AG04450 (cell line): ENCODE results near the gene SAFB2. TPM values are rescaled to one million over a fixed set of nuclear protein-coding genes. Genes with fewer than 3 reads are reported as not detected.

ENCODE experiments used
- CTCF ChIA-PET: fragments of 300-600, 350-600 bp; formaldehyde crosslinking; extraction: SDS; loops from one replicate; lab custom pipeline; 2022; ENCODE audit warnings: antibody characterized with exemption, inconsistent platforms; lab: Charles Lee
- POLR2A ChIA-PET: fragments of 350-600 bp; formaldehyde crosslinking; extraction: SDS; loops from one replicate; lab custom pipeline; 2021; ENCODE audit warnings: antibody characterized with exemption, inconsistent platforms; lab: Yijun Ruan, JAX
- DNase-seq: peaks from one replicate; pipeline ENCODE4 v3.0.0-alpha.2; 2011; ENCODE audit warnings: low read depth, low spot score
- H3K27ac ChIP-seq: one replicate; pipeline ENCODE4 v1.5.1; 2012; ENCODE audit warnings: low read depth, low read length, control low read depth
- H3K27me3 ChIP-seq: one replicate; pipeline ENCODE4 v1.6.0; 2012; ENCODE audit warnings: low read length; ENCODE audit not compliant: control insufficient read depth, insufficient read depth
- H3K4me3 ChIP-seq: 2 replicates; pipeline ENCODE4 v1.5.1; 2011; ENCODE audit warnings: mild to moderate bottlenecking, low read depth, low read length, control low read depth
- H3K9me3 ChIP-seq: 2 replicates; pipeline ENCODE4 v1.5.1; 2012; ENCODE audit warnings: low read length; ENCODE audit not compliant: control insufficient read depth, insufficient read depth
- polyA plus RNA-seq: library from polyadenylated mRNA; depleted of rRNA; stranded (reverse); fragments of >200 nt; gene quantifications from 2 replicates; pipeline ENCODE4 v1.2.3, GENCODE V29; 2011
- TF ChIP-seq, protein P1 (sequence below): IDR thresholded peaks from 2 replicates; pipeline ENCODE4 v1.5.1; 2011; ENCODE audit warnings: low read depth, low read length, control low read depth, inconsistent platforms

SAFB2 gene
- polyA plus RNA-seq, 1 experiment: 24.4 TPM

DNA sequence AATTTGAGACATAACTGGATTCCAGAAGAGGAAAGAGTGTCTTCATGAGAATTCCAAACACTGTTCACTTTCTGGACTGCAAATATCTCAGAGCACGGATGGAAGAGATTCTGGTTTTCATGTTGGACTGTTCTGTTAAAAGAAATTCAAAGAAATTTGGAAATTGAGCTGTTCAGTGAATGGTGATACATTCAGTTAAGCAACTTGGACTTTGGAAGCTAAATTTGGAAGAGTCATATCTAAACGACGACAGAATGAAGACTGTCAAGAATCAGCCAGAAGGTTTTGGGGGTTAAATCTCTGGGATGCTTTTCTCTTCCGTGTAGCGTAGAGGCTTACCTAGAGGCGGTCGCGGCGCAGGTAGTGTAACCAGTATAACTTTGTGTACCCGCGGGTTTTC is 25.9 kb upstream of the SAFB2 start:
- Histone ChIP-seq H3K9me3 (no peaks in the 10 kb centered on the region), H3K4me3 (no peak overlapping the region), H3K27ac (no peak overlapping the region), H3K27me3 (no peaks in the 10 kb centered on the region)
- ChIA-PET POLR2A (no interaction called here), CTCF (no interaction called here)
- no peak for DNase-seq
- TF ChIP-seq, protein P1, sequence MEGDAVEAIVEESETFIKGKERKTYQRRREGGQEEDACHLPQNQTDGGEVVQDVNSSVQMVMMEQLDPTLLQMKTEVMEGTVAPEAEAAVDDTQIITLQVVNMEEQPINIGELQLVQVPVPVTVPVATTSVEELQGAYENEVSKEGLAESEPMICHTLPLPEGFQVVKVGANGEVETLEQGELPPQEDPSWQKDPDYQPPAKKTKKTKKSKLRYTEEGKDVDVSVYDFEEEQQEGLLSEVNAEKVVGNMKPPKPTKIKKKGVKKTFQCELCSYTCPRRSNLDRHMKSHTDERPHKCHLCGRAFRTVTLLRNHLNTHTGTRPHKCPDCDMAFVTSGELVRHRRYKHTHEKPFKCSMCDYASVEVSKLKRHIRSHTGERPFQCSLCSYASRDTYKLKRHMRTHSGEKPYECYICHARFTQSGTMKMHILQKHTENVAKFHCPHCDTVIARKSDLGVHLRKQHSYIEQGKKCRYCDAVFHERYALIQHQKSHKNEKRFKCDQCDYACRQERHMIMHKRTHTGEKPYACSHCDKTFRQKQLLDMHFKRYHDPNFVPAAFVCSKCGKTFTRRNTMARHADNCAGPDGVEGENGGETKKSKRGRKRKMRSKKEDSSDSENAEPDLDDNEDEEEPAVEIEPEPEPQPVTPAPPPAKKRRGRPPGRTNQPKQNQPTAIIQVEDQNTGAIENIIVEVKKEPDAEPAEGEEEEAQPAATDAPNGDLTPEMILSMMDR: no peak

DNA sequence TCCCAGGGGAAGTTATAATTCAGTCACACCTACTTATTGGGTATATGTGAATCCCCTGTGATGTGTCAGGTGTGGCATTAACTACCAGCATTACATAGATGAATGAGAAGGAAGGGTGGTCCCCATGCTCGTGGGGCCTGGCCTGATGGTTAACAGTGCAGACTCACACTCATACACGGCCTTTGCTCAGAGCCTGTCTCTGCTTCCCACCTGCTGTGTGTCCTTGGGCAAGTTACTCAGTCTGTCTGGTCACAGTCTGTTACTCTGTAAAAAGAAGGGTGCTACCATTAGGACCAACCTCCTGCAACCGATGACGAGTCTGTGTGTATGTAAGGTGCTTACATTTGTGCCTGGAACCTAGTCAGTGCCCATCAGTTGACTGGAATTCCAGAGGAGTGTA is 24.1 kb upstream of the SAFB2 start:
- H3K27me3 ChIP-seq: no peaks in the 10 kb centered on the region
- DNase-seq: no peak
- ChIA-PET CTCF (no interaction called here), POLR2A (interaction anchor here (0.6 kb wide), 1 partner anchor 8 kb away, joined by 7 read pairs; no protein-coding TSS in a partner anchor)
- no peaks in the 10 kb centered on the region for H3K9me3 ChIP-seq
- no peak overlapping the region for H3K27ac ChIP-seq
- H3K4me3 ChIP-seq: no peak overlapping the region
- TF ChIP-seq, protein P1: no peak

DNA sequence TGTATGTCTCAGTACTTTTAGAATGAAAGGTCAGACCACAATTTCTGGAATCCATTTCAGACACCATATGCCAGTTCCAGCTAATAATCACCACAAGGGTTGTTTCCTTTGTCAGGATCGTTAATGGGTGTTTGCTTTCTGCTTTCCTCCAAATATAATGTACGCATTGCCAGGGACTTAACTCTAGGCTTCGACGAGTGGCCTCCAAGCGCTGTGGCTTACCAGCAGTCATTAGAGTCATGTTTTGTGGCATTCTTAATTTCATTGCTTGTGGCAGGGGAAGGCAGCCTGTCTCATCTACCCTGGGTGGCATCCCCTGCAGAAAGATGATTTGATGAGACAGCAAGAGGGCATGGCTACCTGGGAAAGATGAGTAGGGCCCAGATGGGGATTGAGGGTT is 22.8 kb upstream of the SAFB2 start:
- Histone ChIP-seq H3K27ac (no peak overlapping the region), H3K4me3 (no peak overlapping the region), H3K27me3 (no peaks in the 10 kb centered on the region), H3K9me3 (no peaks in the 10 kb centered on the region)
- TF ChIP-seq, protein P1: no peak
- POLR2A ChIA-PET: no interaction called here
- no peak for DNase-seq
- CTCF ChIA-PET: no interaction called here

DNA sequence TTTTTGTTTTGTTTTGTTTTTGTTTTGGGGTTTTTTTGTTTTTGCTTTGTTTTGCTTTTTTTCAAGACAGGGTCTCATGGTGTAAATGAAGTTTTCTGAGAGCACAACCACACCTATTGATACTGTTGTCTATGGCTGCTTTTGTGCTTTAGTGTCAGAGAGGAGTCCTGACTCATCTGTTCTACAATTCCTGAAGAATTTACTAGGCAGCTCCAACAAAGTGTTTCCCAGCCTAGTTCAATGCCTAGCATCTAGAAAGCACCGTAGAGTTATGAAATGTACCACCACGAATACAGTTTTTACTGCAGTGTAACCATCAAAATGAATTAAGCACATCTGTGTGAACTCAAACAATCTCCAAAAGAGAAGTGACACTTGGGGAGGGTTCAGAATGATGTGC is 21.5 kb upstream of the SAFB2 start:
- POLR2A ChIA-PET: no interaction called here
- DNase-seq: no peak
- no peak overlapping the region for H3K27ac ChIP-seq
- TF ChIP-seq, protein P1: no peak
- H3K27me3 ChIP-seq: no peaks in the 10 kb centered on the region
- CTCF ChIA-PET: no interaction called here
- no peak overlapping the region for H3K4me3 ChIP-seq
- H3K9me3 ChIP-seq: no peaks in the 10 kb centered on the region

DNA sequence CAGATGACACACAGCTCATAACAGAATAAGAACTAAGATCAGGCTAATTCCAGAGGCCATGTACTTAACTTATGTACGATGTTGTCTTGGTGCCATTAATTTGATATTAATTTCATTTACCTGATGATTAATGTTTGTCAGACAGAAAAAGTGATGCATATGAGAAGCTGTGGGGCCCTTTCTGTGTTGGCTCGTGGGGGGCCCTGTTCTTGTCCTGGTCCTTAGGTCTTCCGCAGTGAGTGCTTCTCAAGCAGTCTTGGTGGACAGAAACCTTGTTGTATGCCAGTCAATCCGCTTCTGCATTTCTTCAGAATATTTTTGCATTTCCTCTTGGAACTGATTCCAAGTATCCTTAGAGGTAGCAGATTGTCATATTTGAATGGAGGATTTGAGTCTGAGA is 20.5 kb upstream of the SAFB2 start:
- TF ChIP-seq, protein P1: no peak
- Histone ChIP-seq H3K27ac (no peak overlapping the region), H3K9me3 (no peaks in the 10 kb centered on the region), H3K27me3 (no peaks in the 10 kb centered on the region), H3K4me3 (no peak overlapping the region)
- ChIA-PET CTCF (no interaction called here), POLR2A (no interaction called here)
- DNase-seq: no peak
